Embryonic facial prominence (tissue), 1 donor: ENCODE measurements around the gene KCNK18.

Source experiments
- DNase-seq: peaks from one replicate; pipeline ENCODE4 v3.0.0-alpha.2; 2016; ENCODE audit errors: extremely low spot score

KCNK18 gene

GRCh38 chr10:117197189-117197588 is at the start of gene KCNK18:
Gene KCNK18 (plus strand): TSS chr10:117197489. CDS start chr10:117197489, 0 bp downstream.
- DNase-seq, result no peak

- no peak for DNase-seq
Observed at GRCh38 chr10:117148284-117148683, 49.0 kb upstream of the KCNK18 start.

- DNase-seq, result no peak
Observed at GRCh38 chr10:117152668-117153067, 44.6 kb upstream of the KCNK18 start.

GRCh38 chr10:117158297-117158696 is 39.0 kb upstream of the KCNK18 start:
- DNase-seq, result no peak

GRCh38 chr10:117159390-117159789 is 37.9 kb upstream of the KCNK18 start:
- DNase-seq, result no peak

- no peak for DNase-seq
Observed at GRCh38 chr10:117160567-117160966, 36.7 kb upstream of the KCNK18 start.

- no peak for DNase-seq
Observed at GRCh38 chr10:117161386-117162033, 35.8 kb upstream of the KCNK18 start.

- DNase-seq, result no peak
Observed at GRCh38 chr10:117162093-117163060, 34.9 kb upstream of the KCNK18 start.

- no peak for DNase-seq
Observed at GRCh38 chr10:117163061-117163953, 34.0 kb upstream of the KCNK18 start.

- DNase-seq, result no peak
Observed at GRCh38 chr10:117163954-117164548, 33.2 kb upstream of the KCNK18 start.

- no peak for DNase-seq
Observed at GRCh38 chr10:117164592-117165537, 32.4 kb upstream of the KCNK18 start.

- no peak for DNase-seq
Observed at GRCh38 chr10:117165538-117166417, 31.5 kb upstream of the KCNK18 start.

GRCh38 chr10:117166418-117167345 is 30.6 kb upstream of the KCNK18 start:
- no peak for DNase-seq

- DNase-seq, result no peak
Observed at GRCh38 chr10:117167346-117167788, 29.9 kb upstream of the KCNK18 start.

GRCh38 chr10:117167789-117168674 is 29.3 kb upstream of the KCNK18 start:
- no peak for DNase-seq

GRCh38 chr10:117168729-117169128 is 28.6 kb upstream of the KCNK18 start:
- DNase-seq, result no peak

GRCh38 chr10:117169480-117169879 is 27.8 kb upstream of the KCNK18 start:
- no peak for DNase-seq
